AG08396 (cell line): ENCODE measurements around the gene RIC8A.
A peak's percentile ranks its signal among the peaks of the same experiment; 100 is the strongest.
"Not testable (repeated sequence)": the region's sequence is repeated elsewhere in the genome, so short reads cannot be mapped to it uniquely, and the experiment has no call there.

Experiments used
- DNase-seq: peaks from one replicate; pipeline ENCODE4 v3.0.0; 2012; ENCODE audit warnings: low spot score, mixed read lengths

RIC8A gene

DNA sequence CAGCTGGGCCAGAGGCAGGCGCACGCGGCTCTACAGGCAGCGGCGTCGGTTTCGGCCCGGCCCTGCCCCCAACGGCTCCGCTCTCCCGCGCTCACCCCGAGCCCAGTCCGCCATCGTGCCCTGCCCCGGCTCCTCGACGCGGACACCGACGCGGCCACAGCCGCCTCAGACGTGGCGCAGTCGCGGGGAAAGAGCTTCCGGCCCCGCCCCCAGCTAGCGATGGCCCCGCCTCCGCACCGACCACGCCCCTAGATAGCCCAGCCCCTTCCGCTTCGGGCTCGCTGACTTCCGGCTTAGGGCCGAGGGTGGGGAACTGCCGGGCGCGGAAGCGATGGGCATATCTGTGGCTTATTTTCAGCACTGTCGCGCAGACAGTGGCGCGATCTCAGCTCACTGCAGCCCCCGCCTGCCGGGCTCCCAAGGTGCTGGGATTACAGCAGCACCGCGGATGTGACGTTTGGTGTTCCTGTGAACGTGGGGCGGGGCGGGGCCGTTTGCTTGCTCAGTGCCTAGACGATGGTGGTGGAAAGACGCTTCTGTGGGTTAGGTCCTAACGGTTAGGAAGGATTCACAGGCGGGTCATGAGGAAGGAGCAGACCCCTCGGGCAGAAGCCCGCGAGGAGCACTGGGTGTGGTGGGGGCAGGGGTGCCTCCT, at the start of gene RIC8A, which contains the start of gene BET1L:
Gene RIC8A, plus strand, starts transcription at position 501 of the 655 bp plus-strand sequence. CDS start 1,147 bp downstream, outside the sequence.
Gene BET1L, minus strand, starts transcription at position 192 of the 655 bp plus-strand sequence. Its CDS starts 78 bp downstream, at position 114.
- DNase-seq: peak; percentile 99

- DNase-seq: not testable (repeated sequence)
These were observed 27.3 kb upstream of the RIC8A start for GRCh38 chr11:180242-180641.

DNA sequence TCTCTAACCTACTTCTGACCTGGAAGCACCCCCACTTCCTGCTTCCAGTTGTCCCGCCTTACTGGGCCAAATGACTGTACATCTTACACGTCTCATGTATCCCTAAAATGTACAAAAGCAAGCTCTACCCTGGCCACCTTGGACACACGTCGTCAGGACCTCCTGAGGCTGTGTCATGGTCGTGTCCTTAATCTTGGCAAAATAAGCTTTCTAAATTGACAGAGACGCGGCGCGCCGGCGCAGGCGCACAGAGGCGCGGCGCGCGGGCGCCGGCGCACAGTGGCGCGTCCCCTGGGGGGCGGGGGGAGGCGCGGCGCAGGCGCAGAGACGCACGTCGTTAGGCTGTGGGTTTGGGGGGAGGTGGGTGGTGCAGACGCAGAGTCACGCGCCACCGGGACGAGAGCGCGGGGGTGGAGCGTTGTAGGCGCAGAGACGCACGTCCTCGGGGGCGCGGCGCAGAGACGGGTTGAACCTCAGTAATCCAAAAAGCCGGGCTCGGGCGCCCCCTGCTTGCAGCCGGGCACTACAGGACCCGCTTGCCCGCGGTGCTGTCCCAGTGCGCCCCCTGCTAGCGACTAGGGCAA, 18.2 kb upstream of the RIC8A start:
- DNase-seq: not testable (repeated sequence)

DNA sequence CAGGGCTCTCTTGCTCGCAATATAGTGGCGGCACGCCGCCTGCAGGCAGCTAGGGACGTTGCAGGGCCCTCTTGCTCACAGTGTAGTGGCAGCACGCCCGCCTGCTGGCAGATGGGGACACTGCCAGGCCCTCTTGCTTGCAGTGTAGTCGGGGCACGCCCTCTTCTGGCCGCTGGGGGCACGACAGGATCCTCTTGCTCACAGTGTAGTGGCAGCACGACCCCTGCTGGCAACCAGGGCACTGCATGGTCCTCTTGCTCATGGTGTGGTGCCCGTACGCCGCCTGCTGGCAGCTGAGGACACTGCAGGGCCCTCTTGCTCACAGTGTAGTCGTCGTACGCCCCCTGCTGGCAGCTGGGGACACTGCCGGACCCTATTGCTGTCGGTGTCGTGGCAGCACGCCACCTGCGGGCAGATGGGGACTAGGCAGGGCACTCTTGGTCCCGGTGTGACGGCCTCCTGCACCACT, 17.6 kb upstream of the RIC8A start:
- DNase-seq: not testable (repeated sequence)

GRCh38 chr11:190546-190945, 17.0 kb upstream of the RIC8A start:
- not testable (repeated sequence) for DNase-seq

GRCh38 chr11:191490-192478, 15.7 kb upstream of the RIC8A start:
- DNase-seq: not testable (repeated sequence)

DNA sequence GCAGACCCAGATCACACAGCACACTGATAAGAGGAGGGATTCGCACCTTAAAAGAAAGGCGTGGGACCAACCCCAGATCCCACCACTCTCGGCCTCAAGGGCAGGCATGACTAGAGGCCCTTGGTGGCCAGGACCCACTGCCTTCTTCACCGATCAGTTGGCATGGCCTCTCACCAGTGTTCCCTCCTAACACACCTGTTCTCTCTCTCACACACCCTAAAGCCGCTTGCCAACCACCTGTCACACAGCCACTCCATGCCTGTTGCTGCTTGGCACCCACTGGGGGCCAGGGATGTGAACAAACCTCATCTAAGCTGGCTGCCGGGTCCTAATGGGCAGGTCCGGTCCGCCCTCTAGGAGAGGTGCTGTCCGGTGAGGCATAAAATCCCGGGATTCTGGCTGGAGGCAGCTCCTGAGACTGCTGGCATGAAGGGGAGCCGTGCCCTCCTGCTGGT, 14.8 kb upstream of the RIC8A start, which contains the start of gene SCGB1C1:
Gene SCGB1C1, plus strand, starts transcription at position 405 of the 455 bp plus-strand sequence. Its CDS starts 22 bp downstream, at position 427.
- DNase-seq: not testable (repeated sequence)

DNA sequence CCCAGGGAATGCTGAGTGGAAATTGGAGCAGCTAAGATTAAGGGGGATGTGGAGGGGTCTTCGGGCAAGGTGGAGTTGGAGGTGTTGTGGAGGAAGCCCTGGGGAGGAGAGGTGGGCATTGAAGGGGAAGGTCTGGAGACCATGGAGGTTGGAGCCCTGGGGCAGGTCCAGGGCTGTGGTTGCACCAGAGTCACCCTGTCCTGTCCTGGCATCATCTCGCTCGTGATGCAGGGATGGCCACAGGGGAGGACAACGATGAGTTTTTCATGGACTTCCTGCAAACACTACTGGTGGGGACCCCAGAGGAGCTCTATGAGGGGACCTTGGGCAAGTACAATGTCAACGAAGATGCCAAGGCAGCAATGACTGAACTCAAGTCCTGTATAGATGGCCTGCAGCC, 14.0 kb upstream of the RIC8A start:
- DNase-seq: not testable (repeated sequence)

GRCh38 chr11:196786-197731, 10.4 kb upstream of the RIC8A start:
- DNase-seq: no peak

- no peak for DNase-seq
These were observed 9.7 kb upstream of the RIC8A start for GRCh38 chr11:197741-198235.

GRCh38 chr11:198236-198806, 9.2 kb upstream of the RIC8A start:
- DNase-seq: no peak

GRCh38 chr11:199004-199581, 8.4 kb upstream of the RIC8A start:
- DNase-seq: no peak

- no peak for DNase-seq
These were observed 7.7 kb upstream of the RIC8A start for GRCh38 chr11:199782-200181.

- no peak for DNase-seq
These were observed 7.1 kb upstream of the RIC8A start for GRCh38 chr11:200224-201003.

- DNase-seq: no peak
These were observed 5.5 kb upstream of the RIC8A start for GRCh38 chr11:201966-202365.

DNA sequence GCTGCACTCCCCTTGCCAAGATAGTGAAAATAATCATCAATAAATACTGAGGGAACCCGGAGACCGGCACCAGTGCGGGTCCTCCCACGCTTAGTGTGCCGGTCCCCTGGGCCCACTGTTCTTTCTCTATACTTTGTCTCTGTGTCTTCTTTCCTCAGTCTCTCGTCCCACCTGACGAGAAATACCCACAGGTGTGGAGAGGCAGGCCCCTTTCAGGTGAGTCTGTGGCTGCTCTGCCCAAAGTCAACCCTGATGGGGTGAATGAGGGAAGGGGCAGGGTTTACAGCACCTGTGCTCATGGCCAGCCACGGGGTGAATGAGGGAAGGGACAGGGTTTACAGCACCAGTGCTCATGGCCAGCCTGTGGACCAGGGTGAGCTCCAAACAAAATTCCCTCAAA, 5.0 kb upstream of the RIC8A start:
- no peak for DNase-seq

GRCh38 chr11:203056-203944, 4.2 kb upstream of the RIC8A start:
- no peak for DNase-seq

DNA sequence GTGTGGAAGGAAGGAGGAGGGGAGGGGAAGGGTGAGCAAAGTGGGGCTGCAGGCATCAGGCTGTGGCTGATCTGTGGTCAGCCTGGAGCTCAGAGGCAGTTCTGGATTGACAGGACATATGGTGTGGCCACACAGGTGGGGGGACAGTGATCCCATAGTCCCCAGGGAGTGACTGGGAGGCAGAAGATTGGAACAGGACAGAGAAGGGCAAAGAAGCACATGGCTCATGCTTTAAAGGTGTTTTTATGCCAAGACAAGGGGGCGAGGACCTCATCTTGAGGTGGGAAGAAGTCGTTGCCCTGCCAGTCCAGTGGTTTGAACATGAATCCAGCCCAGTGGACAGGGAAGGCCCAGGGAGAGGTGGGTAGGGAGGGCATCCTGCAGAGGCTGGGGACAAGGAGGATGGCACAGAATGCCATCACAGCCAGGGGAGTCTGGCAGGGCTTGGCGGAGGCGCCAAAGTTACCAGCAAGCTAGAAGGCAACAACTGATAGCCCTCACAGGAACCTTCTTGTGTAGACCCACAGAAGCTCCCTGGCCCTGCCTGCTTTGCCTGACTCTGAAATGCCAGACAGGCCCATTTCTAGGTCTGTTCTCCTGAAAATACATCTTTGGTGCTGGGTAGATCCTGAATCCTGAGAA, 3.4 kb upstream of the RIC8A start:
- no peak for DNase-seq
